PFSK-1 (cell line): ENCODE results near the gene CCDC136.

Experiments
- FOXP2 ChIP-seq: optimal IDR thresholded peaks from 2 replicates; pipeline ENCODE3; 2011; ENCODE audit warnings: borderline replicate concordance, control low read depth, inconsistent platforms; ENCODE audit not compliant: insufficient read depth; ENCODE audit errors: extremely low read length, extremely low read depth
- POLR2AphosphoS5 ChIP-seq: IDR thresholded peaks from 2 replicates; pipeline ENCODE4 v1.6.1; 2012; ENCODE audit warnings: low read depth, mild to moderate bottlenecking, control low read depth, low read length, moderate library complexity
- SIN3A ChIP-seq: IDR thresholded peaks from 2 replicates; pipeline ENCODE4 v1.6.1; 2012; ENCODE audit warnings: mild to moderate bottlenecking, low read length, moderate library complexity, borderline replicate concordance; ENCODE audit not compliant: insufficient read depth
- TAF1 ChIP-seq: IDR thresholded peaks from 2 replicates; pipeline ENCODE4 v1.6.1; 2012; ENCODE audit warnings: low read length, control low read depth, borderline replicate concordance; ENCODE audit not compliant: insufficient read depth
- TF ChIP-seq, protein P1 (sequence below), 2 experiments: IDR thresholded peaks; 2 replicates each; pipeline versions ENCODE4 v1.6.1 to v1.8.0; 2011 to 2012; ENCODE audit warnings: low read depth in 2 of 2, low read length in 2 of 2, control low read depth in 1 of 2, inconsistent platforms in 1 of 2, mild to moderate bottlenecking in 1 of 2, moderate library complexity in 1 of 2; ENCODE audit not compliant: insufficient read depth in 1 of 2

Gene CCDC136

DNA sequence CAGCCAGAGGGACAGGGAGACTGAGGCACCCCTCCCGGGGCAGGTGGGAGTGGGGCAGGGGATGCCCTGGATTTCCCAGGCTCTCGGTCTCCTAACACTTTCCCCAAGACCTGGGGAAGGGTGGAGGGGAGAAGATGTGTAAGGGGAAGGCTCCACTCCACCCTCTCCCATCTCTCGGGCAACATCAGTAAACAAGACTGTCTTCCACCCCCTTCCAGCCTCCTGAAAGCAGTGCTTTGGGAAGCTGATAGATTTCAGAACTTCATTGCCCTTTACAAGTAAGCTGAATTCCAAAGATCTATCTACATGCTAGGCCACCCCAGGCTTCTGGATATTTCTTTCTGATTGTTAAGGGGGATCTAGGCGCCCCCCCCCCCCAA is 42.2 kb downstream of the CCDC136 start:
- TF ChIP-seq, protein P1, sequence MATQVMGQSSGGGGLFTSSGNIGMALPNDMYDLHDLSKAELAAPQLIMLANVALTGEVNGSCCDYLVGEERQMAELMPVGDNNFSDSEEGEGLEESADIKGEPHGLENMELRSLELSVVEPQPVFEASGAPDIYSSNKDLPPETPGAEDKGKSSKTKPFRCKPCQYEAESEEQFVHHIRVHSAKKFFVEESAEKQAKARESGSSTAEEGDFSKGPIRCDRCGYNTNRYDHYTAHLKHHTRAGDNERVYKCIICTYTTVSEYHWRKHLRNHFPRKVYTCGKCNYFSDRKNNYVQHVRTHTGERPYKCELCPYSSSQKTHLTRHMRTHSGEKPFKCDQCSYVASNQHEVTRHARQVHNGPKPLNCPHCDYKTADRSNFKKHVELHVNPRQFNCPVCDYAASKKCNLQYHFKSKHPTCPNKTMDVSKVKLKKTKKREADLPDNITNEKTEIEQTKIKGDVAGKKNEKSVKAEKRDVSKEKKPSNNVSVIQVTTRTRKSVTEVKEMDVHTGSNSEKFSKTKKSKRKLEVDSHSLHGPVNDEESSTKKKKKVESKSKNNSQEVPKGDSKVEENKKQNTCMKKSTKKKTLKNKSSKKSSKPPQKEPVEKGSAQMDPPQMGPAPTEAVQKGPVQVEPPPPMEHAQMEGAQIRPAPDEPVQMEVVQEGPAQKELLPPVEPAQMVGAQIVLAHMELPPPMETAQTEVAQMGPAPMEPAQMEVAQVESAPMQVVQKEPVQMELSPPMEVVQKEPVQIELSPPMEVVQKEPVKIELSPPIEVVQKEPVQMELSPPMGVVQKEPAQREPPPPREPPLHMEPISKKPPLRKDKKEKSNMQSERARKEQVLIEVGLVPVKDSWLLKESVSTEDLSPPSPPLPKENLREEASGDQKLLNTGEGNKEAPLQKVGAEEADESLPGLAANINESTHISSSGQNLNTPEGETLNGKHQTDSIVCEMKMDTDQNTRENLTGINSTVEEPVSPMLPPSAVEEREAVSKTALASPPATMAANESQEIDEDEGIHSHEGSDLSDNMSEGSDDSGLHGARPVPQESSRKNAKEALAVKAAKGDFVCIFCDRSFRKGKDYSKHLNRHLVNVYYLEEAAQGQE (IDR thresholded peaks at IDR 0.05; ENCODE audit: insufficient read depth in 1 of 2, low read depth in 2 of 2, low read length in 2 of 2), result no peak

DNA sequence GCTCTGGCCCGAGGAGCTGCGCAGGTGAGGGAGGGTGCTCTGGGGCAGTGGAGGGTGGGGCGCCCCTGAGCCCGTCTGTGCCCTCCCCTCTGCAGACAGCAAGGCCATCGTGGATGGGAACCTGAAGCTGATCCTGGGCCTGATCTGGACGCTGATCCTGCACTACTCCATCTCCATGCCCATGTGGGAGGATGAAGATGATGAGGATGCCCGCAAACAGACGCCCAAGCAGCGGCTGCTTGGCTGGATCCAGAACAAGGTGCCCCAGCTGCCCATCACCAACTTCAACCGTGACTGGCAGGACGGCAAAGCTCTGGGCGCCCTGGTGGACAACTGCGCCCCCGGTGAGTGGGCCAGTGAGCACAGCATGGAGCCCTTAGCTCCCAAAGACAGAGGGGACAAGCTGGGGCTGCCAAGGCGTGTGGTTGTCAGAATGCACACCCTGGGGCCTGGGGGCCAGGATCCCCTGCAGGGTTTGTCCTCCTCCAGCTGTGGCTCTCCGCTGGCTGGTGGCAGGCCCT is 43.5 kb downstream of the CCDC136 start:
- TF ChIP-seq, protein P1 (IDR thresholded peaks at IDR 0.05; ENCODE audit: insufficient read depth in 1 of 2, low read depth in 2 of 2, low read length in 2 of 2), result no peak
- TF ChIP-seq POLR2AphosphoS5 (no peak), SIN3A (no peak), TAF1 (no peak), FOXP2 (no peak)

DNA sequence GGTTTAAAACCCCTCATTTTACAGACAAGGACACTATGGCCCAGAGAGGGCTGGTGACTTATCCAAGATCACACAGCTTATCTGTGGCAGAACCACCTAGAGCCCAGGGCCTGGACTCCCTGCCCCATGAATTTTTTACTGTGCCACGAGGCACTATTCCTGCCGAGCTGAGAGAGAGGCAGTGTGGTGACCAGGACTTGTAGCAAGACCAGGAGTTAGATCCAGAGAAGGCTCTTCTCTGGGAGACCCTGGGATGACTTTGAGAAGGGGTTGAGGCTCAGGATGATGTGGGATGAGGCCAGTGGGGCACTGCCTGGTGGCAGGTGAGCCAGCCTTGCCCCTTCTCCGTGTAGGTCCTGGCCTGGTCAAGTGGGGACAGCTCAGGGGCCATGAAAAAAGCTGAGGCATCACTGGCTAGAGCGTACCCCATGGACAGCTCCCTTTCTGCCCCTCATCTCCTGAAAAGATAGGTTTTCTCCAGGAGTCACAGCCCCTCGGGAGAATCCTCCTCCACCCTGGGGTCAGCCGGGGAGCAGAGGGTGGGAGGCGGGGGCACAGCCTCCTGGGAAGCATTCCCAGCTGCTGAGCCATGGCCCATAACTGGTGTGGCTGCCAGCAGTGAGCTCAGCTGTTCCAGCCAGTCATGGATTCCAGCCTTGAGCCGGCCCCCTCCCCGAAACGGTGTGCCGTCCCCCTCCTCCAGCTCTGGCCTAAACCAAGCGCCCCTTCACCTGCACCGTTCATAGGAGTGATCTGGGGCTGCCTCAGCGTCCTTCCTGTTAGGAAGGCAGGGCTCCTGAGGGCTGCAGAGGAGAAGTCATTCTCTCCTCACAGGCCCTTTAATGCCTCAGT is 44.2 kb downstream of the CCDC136 start:
- TF ChIP-seq, protein P1 (IDR thresholded peaks at IDR 0.05; ENCODE audit: insufficient read depth in 1 of 2, low read depth in 2 of 2, low read length in 2 of 2), result no peak
- TF ChIP-seq SIN3A, result no peak
- no peak for TF ChIP-seq FOXP2

DNA sequence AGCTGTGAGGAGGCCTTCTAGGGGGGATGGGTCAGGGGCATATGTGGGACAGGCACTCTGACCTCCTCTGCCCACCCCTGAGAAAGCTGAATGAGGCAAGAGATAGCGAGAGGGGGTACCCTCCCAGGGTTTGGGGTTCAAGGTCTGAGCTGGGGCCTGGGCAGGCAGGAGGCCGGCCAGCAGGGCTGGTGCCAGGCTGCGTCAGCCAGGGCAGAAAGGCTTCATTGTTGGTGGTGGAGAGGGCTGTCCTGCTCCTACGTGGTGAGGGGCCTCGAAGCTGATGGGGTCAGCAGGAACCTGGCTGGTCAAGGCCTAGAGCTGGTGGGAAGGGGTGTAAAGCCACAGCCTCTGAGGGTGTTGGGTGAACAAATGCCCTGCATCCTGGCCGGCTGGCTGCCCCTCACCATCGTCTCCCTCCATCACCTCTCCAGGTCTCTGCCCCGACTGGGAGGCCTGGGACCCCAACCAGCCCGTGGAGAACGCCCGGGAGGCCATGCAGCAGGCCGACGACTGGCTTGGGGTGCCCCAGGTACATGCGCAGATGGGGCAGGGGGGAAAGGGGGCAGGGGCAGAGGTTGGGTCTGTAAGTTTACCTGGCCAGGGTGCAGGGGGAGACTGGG is 45.1 kb downstream of the CCDC136 start:
- TF ChIP-seq FOXP2 (no peak), SIN3A (no peak), POLR2AphosphoS5 (no peak), TAF1 (no peak)
- TF ChIP-seq, protein P1 (IDR thresholded peaks at IDR 0.05; ENCODE audit: insufficient read depth in 1 of 2, low read depth in 2 of 2, low read length in 2 of 2), result no peak

DNA sequence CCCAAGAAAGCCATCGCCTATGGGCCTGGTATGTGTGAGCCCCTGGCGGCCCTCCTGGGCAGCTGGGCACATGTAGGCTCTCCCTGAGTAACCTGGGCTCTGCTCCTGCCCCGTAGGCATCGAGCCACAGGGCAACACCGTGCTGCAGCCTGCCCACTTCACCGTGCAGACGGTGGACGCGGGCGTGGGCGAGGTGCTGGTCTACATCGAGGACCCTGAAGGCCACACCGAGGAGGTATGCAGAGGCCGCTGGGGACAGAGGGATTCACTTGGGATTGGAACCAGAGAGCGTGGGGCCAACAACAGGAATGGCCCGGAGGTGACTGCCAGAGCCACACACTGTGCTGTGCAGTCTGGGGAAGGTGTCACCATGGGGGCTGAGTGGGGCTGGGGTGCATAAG is 45.8 kb downstream of the CCDC136 start:
- TF ChIP-seq, protein P1 (IDR thresholded peaks at IDR 0.05; ENCODE audit: insufficient read depth in 1 of 2, low read depth in 2 of 2, low read length in 2 of 2), result no peak
